ENCODE measurements around the gene POU2F2.

DNA sequence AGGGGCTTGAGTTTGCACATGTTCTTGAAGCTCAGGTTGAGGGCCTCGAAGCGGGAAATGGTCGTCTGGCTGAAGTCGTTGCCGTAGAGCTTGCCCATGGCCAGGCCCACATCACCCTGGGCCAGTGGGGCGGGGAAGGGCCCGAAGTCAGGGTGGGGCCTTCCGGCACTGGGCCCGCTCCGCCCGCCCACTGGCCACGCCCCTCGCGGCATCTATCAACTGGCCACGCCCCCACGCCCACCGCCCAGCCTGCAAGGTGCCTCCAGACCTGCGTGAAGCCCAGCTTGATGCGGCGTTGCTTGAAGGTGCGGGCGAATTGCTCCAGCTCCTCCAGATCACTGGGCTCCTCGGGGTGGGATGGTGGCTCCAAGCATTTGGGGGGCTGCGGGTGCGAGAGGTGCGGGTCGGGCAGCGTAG is 36.4 kb downstream of the POU2F2 start:
- TF ChIP-seq, protein P1, sequence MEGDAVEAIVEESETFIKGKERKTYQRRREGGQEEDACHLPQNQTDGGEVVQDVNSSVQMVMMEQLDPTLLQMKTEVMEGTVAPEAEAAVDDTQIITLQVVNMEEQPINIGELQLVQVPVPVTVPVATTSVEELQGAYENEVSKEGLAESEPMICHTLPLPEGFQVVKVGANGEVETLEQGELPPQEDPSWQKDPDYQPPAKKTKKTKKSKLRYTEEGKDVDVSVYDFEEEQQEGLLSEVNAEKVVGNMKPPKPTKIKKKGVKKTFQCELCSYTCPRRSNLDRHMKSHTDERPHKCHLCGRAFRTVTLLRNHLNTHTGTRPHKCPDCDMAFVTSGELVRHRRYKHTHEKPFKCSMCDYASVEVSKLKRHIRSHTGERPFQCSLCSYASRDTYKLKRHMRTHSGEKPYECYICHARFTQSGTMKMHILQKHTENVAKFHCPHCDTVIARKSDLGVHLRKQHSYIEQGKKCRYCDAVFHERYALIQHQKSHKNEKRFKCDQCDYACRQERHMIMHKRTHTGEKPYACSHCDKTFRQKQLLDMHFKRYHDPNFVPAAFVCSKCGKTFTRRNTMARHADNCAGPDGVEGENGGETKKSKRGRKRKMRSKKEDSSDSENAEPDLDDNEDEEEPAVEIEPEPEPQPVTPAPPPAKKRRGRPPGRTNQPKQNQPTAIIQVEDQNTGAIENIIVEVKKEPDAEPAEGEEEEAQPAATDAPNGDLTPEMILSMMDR (IDR thresholded peaks at IDR 0.05): no peak
- no peak for TF ChIP-seq POLR2A (IDR thresholded peaks at IDR 0.05)
